HepG2 (cell line): ENCODE data around the gene KLHL28. TPM values are rescaled to one million over a fixed set of nuclear protein-coding genes. Genes with fewer than 3 reads are reported as not detected.

Experiments used
- ARID5B ChIP-seq: IDR thresholded peaks from 2 replicates; pipeline ENCODE4 v1.4.0; 2020; ENCODE audit warnings: mild to moderate bottlenecking, missing genetic modification reagents
- CBFB ChIP-seq: sonication (generic); formaldehyde crosslinking; IDR thresholded peaks from 2 replicates; pipeline ENCODE4 v1.4.0; 2020; ENCODE audit warnings: missing genetic modification reagents
- HES4 ChIP-seq: sonication (generic); formaldehyde crosslinking; IDR thresholded peaks from 2 replicates; pipeline ENCODE4 v1.9.0; 2021; ENCODE audit warnings: mild to moderate bottlenecking, missing genetic modification reagents, borderline replicate concordance
- POLR2G ChIP-seq: fragments of 200-400 bp; formaldehyde crosslinking; IDR thresholded peaks from 2 replicates; pipeline ENCODE4 v1.6.1; 2018; ENCODE audit warnings: mild to moderate bottlenecking, low read depth, low read length, moderate library complexity
- SAFB2 ChIP-seq: sonication (generic); formaldehyde crosslinking; IDR thresholded peaks from 2 replicates; pipeline ENCODE4 v1.5.1; 2020; ENCODE audit warnings: missing genetic modification reagents, low read depth, mild to moderate bottlenecking, borderline replicate concordance
- SRF ChIP-seq: IDR thresholded peaks from 2 replicates; pipeline ENCODE4 v1.6.1; 2011; ENCODE audit warnings: mild to moderate bottlenecking, low read depth, low read length, moderate library complexity
- THAP7 ChIP-seq: sonication (generic); formaldehyde crosslinking; IDR thresholded peaks from 2 replicates; pipeline ENCODE4 v1.8.1; 2023; ENCODE audit warnings: mild to moderate bottlenecking, missing genetic modification reagents
- ZNF407 ChIP-seq: sonication (generic); formaldehyde crosslinking; IDR thresholded peaks from one replicate; pipeline ENCODE4 v1.5.1; 2020; ENCODE audit warnings: mild to moderate bottlenecking, missing genetic modification reagents; ENCODE audit errors: not compliant biosample characterization
- ZNF547 ChIP-seq: sonication (generic); formaldehyde crosslinking; IDR thresholded peaks from 2 replicates; pipeline ENCODE4 v1.5.1; 2020; ENCODE audit warnings: mild to moderate bottlenecking, missing genetic modification reagents
- ZNF724P ChIP-seq: sonication (generic); formaldehyde crosslinking; IDR thresholded peaks from 2 replicates; pipeline ENCODE4 v1.8.0; 2022; ENCODE audit warnings: missing genetic modification reagents, borderline replicate concordance
- ZNF740 ChIP-seq: sonication (generic); formaldehyde crosslinking; IDR thresholded peaks from 2 replicates; pipeline ENCODE4 v1.4.0; 2020; ENCODE audit warnings: missing genetic modification reagents
- ZNF776 ChIP-seq: sonication (generic); formaldehyde crosslinking; IDR thresholded peaks from 2 replicates; pipeline ENCODE4 v1.4.0; 2020; ENCODE audit warnings: mild to moderate bottlenecking, missing genetic modification reagents
- polyA plus RNA-seq, 8 experiments: library from polyadenylated mRNA; depleted of rRNA in 3 of 8; stranded (reverse) in 7 of 8; unstranded in 1 of 8; fragments of >200 nt; fragmentation: Illumina TruSeq in 4 of 8; extraction: Trizol in 4 of 8; gene quantifications; 2 replicates each; pipeline versions ENCODE4 v1.2.1 to v1.2.3, GENCODE V29; 2011 to 2016; ENCODE audit warnings: low read depth in 4 of 8, missing spikeins in 1 of 8, mixed read lengths in 1 of 8; ENCODE audit not compliant: insufficient read depth in 1 of 8
- total RNA-seq, 5 experiments: library from RNA; depleted of rRNA; stranded (reverse); fragments of >200 nt; fragmentation: Illumina TruSeq; extraction: Trizol; gene quantifications; 2 replicates each; pipeline ENCODE4 v1.2.3, GENCODE V29; 2016; ENCODE audit warnings: low read depth in 1 of 5

The KLHL28 gene
- total and polyA plus RNA-seq, 2 of the 13 experiments (the other 11 are each of a cell fraction or from before 2014, with no cell fraction given), result 3.4 to 6.6 TPM

- TF ChIP-seq ARID5B (CRISPR knock-in tag) (0 out of 2 replicates have a peak, but pooled peaks have one; percentile 11), THAP7 (CRISPR knock-in tag) (no peak), ZNF407 (CRISPR knock-in tag) (peak; percentile 44), HES4 (0 out of 2 replicates have a peak, but pooled peaks have one; percentile 22), ZNF776 (0 out of 2 replicates have a peak, but pooled peaks have one; percentile 48), CBFB (0 out of 2 replicates have a peak, but pooled peaks have one; percentile 25), ZNF740 (CRISPR knock-in tag) (peak; percentile 31; the same call in 1 of the 2 replicates), SRF (no peak), ZNF724P (CRISPR knock-in tag) (0 out of 2 replicates have a peak, but pooled peaks have one; percentile 14), SAFB2 (CRISPR knock-in tag) (peak; percentile 41; the same call in 1 of the 2 replicates), POLR2G (peak; percentile 85), ZNF547 (peak; percentile 74; the same call in 1 of the 2 replicates)
Measured at GRCh38 chr14:44897041-44897844, 64.5 kb downstream of the KLHL28 start (continued).
